ELR (cell line): ENCODE results near the gene SMYD3.

Experiments
- DNase-seq: peaks from one replicate; pipeline ENCODE4 v3.0.0-alpha.2; 2015; ENCODE audit warnings: low read depth

SMYD3 gene

DNA sequence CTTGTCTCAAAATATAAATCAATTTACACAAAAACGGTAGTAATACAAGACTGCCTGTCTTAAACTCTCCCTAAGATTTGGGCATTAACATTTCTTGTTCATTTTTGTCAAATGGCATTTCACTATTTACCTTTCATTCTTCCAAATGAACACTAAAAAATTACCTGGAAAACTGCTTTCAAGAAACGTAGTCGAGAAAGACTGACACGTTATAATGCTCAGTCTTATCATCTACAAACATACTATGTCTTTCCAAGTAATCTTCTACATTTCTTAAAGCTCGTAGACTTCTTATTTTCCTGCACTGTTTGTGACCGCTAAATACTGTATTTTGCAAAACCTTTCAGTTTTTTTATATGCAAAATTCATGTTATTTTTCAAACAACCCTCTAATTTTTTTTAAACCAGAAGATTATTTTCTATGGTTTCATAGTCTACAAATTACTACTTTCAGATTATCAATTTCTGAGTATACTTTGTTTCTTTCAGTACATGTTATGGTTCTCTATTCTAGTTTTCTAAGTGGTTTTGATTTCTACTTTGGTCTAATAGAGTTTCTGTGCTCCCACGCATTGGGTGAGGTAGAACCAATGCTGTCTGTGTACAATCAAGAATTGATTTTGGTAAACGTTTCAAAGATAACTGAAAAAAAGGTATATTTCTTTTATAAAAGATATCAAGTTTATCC is 336.4 kb downstream of the SMYD3 start:
- DNase-seq, result no peak

DNA sequence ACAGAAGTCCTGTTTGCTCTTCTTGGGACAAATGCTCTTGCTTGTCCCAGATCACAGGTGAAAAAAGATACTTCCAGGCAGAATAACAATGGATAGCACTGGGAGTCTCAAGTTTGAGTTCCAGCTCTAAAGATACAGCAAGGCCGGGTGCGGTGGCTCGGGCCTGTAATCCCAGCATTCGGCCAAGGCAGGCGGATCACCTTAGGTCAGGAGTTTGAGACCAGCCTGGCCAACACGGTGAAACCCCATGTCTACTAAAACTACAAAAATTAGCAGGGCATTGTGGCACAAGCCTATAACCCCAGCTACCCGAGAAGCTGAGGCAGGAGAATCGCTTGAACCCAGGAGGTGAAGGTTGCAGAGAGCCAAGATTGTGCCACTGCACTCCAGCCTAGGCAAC is 337.6 kb downstream of the SMYD3 start:
- DNase-seq, result no peak

DNA sequence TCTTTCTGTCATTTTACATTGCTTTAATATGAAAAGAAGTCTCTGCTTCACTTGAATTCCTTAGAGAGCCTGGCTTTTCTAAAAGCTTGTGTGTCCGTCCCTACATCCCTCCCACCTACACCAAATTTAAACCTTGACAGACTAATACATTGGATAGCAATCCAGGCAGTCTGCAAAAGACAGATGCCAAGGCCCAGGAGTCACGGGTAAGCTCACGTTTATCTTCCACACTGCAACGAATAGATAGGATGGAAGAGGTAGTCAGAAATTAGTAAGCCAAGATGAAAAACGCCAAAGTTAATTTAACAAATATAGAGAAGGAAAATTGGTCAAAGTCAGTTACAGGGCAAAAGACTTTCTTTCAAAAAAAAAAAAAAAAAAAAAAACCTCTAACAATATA is 338.1 kb downstream of the SMYD3 start:
- no peak for DNase-seq

DNA sequence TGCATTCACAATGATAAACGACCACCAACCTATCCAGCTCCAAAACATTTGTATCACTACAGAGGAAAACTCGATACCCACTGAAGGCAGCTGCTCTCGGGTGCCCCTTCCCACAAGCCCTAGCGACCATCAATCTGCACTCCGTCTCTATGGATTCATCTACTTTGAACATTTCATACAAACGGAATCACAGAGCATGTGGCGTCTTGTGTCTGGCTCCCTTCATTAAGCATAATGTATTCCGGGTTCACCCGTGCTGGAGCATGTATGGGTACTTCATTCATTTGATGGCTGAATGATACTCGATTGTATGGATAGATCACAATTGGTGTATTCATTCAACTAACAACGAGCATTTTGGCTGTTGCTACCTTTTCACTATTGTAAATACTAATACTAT is 340.2 kb downstream of the SMYD3 start:
- no peak for DNase-seq

DNA sequence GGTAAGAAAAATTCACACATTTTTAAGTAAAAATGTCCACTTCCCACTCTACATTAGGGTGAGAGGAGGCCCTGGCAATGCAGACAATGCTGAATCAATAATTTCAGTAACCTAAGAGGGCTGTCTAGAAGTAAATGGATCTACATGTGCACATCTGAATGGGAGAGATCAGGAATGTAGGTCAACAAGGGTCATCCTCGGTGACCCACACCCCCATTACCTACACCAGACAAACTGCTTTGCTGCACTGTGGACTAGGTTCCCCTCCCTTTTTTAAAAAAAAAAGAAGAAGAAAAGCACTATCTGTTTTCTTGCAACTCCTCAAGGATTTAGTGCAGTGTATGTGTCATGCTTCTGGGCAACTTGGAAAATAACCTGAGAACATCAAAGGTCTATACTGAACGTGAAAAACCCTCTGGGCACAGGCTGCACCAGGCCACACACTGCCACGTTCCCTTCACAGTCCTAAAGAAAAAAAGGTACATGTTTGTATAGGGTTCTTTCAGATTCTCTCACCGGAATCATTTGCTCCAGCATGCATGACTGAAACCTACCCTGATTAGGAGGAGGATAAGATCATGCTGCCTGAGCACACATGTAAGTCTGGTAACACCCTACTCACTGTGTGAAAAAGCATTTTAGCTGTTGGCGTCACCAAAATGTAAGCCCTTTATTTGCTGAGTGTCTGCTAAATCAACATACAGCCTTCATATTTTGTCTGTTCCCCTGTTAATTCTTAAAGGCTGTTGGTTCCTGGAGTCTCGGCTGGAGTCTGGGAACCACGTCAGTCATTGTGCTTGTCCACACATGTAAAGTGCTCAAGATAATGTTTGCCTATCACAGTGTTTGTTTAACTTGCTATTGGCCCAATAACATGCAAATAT is 341.0 kb downstream of the SMYD3 start:
- DNase-seq, result no peak

DNA sequence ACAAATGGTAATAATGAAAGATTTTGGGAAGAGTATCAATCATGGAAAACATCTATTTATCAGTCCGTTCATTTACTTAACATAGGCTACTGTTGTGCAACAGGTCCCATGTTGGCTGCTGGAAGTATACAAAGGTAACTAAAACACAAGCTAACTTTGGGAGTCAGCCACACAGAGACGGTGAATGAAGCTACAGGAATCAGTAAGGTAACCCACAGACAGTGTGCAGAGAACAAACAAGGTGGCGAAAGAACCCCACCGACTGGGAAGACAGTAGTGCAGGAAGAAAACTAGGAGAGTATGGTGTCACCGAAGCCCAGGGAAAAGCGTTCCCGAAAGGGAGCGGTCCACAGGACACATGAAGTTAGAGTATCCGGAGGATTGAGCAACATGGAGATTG is 342.3 kb downstream of the SMYD3 start:
- no peak for DNase-seq

DNA sequence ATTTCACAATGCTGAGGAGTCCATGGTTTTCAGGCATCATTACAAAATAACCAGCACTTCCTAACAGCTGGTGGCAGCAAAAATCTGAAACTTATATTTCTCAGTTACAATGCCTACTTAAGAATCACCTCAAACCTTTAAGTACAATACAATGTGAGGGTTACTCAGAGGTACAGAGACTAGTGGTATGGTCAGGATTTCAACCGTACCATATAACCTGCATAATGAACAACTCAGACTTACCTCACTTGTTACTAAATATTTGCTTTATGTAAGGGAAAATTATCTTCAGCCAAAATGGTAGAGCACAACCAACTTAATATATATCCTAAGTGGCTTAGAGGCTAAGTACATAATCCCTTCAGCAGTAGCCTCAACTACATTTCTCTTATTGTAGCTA is 344.5 kb downstream of the SMYD3 start:
- peak; percentile 25 for DNase-seq

DNA sequence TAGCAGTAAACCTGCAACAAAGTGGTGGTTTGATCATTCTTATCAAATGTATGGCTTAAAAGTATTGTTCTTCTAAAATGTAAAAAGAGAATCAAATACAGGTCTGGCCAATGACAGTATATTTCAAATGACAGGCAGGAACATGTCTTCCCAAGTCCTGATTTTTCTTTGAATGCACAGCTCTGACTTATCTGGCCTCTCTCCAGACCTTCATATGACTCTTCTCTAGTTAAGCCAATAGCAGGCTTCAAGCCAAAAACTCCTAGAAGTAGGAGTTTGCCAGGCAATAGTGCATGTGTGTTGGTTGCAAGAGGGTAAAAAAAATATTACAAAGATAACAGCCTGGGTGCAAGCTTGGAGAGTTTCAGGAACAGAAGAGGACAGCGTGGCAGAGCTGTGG is 345.5 kb downstream of the SMYD3 start:
- peak; percentile 37 for DNase-seq

DNA sequence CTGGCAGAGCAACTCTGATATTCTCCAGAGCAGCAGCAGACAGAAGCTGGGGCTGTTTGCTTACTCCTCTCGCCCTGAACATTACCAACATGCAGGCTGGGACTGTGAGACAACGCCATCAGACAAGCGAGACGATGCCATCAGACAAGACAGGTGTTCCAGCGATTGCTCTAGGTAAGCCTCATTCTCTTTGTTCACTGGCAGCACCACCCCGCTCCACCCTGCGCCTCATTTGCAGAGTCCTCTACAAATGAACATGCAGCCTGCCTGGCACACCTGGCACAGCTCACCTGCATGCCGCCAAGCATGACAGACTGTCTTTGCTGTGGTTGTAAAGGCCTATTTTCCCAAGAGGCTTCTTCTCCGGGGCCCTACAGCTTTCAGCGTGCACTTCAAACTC is 346.2 kb downstream of the SMYD3 start:
- DNase-seq, result no peak

DNA sequence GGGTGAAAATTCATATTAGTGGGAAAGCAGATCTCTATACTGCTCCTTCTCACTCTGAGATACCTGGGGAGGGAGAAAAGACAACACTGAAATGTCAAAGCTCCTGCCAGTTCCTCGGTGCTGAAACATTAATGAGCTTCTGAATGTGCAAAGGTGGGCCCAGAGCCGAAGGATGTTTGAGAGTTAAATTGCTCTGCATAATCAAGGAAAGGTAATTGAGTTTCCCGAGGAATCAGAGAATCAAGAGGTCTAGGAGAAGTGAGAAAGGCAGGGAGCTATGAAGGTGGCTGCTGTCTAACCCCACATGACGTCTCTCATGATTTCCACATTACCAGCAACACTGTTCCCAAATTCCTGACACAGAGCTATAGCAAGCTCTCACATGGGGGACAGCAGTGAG is 346.7 kb downstream of the SMYD3 start:
- no peak for DNase-seq

DNA sequence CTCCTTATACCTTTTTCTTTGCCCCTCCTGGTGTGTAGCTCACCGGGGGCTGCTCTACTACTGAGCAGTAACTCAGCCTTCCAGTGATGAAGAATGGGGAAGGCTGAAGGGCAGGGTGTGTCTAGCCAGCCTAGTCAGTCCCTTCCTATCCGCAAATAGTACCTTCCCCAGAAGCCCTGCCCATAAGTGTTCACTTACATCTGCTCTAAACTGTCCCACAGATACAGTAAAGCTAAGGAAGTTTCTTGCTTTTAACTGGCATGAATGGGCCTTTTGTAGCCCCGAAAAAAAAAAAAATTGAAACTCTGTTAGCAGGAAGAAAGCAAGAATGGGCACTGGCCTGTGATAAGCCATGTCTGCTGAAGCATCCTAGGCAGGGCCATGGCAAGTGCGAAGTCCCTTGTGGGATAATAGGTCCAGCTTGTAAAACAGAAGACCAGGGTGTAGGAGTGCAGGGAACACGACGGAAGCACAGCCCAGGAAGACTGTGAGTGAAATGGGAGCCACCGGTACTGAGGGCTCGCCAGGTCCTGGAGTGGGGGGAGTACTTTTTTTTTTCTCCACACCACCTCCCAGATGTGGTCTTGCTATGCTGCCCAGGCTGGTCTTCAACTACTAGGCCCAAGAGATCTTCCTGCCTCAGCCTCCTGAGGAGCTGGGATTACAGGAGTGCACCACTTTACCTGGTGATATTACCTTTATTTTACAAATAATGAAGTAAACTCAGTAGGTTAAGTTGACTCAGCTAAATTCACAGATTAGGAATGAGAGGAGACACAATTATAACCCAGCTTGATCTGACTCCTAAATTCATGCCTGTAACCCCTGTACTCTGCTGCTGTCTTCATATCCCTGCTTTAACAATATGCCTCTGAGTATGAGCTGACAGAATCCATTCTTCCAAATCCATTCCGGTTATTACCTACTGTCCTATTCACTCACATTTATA is 347.5 kb downstream of the SMYD3 start:
- DNase-seq, result no peak

DNA sequence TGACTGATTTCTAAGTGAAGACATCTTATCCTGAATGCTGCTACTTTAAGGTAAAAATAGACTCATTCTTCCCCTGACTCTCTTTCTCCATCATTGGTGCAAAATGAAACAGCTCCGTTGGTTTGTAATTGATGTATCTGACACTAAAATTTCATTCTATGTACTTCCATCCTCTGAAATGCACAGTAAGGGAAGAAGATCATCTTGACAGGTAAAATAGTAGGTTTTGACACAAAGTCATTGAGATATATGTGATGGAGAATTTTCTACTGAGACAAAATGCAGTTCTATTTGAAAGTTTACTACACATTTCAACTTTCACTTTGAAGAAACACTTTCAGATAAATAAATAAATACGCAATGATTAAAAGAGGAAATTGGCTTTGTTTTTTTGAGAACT is 348.9 kb downstream of the SMYD3 start:
- DNase-seq, result no peak

DNA sequence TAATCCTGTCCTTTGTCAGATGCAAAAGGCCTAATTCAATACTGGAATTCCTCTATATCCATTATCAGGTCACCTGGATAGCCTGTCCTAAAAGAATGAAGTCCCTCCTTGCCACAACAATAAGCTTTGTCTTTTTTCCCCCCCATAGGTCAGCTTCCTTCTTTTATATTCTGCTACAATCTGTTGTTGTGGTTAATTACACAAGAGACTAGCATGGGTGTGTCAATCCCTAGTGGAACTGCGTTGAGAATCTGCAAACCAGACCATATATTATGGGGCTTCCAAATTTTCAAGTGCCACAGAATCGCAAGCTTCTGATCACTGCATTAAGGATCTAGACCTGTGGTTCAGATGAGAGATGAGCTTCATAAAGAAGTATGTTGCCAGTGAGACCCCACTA is 349.6 kb downstream of the SMYD3 start:
- DNase-seq, result no peak

DNA sequence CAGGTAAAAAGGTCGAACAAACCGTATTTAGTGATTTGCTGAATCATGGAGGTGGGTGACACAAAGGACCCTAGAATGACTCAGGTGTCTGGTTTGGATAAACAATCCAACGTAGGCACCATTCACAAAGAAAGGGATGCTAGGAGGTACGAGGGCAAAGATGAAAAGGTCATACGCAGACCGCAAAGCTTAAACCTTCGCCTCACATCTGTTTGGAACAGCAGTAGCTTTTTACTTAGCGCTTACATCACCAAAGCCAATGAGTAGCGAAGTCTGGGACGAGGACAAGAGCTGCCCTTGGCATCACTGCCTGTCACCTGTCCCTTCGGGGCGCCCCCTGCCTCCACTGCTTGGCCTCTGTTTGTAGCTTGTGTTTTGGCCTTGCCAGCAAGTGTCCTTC is 350.2 kb downstream of the SMYD3 start:
- DNase-seq, result no peak

DNA sequence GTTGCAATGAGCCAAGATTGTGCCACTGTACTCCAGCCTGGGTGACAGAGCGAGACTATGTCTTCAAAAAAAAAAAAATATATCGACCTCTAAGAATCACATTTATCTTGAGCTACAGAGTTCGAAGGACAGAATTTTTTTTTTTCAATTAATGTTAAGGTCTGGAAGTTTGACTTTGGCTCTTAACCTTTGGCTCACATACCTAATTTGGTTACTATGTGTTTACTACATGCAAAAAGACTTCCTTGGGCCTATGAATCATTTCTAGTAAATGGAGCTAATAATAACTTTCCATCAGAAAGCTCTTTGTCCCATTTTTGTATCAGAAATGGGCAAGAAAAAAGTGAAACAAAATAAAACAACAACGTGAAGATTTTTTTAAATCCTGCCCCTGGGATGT is 351.2 kb downstream of the SMYD3 start:
- peak; percentile 68 for DNase-seq

DNA sequence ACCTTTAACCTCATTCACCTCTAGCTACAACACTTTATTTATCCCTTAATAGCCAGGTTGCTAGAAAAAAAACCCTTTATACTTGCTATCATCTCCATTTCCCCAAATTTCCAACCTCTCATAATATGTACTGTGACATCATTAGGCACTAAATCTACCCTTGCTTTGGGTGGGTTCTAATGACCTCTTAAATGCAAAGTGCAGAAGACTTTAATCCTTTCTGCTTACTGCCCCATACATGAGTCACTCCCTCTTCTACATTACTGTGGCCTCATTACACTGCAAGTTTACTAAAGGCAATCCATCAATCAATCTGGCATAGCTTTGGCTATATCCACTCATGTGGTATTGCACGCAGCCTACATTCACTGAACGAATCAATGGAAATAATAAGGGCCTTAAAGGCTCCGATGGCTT is 353.3 kb downstream of the SMYD3 start:
- DNase-seq, result peak; percentile 23

DNA sequence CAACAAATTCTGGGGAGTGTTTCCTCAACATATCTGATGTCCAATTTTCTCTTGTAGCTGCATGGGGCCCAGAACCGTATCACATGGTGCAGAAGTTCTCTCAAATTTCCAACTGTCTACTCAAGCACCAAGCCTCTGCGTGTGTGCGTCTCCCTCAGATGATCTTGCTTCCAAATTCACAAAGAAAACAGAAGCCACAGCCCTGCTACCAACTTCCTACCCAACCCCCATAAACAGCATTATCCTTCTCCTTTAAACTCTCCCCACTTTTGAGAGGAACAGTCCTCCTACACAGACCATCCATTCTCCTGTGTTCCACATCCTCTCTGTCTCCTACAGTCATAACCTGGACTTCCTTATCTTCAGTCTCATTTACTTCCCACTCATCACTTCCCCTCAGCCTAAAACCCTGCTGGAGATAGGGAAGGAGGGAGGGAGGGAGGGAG is 354.1 kb downstream of the SMYD3 start:
- DNase-seq, result no peak

DNA sequence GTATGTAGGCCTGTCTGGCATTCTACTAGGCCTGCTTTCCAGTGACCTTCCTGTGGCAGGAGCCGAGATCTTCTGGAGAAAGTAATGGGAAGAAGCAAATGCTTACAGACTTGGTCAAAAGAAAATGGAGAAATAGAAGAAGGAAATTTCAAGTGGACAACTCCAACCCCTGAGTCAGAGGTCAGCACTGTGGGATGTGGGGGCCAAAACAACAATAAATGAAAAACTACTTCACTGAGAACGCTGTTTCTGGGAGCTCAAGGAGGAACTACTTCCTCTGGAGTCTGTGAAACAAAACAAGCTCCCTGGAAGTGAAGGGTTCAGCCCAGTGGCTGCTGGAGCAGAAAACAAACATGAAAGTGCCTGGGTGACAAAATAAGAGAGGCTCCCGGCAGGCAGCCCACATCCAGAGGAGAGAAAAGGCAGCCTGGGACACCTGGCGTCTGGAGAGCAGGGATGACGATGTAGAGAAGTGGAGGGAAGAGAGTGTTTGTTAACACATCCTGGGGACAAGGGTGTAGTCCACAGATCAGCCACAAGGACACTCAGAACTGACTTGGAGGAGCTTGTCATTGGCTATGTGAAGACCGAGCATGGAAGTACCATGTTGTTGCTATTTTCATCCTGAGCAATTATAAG is 355.2 kb downstream of the SMYD3 start:
- no peak for DNase-seq

DNA sequence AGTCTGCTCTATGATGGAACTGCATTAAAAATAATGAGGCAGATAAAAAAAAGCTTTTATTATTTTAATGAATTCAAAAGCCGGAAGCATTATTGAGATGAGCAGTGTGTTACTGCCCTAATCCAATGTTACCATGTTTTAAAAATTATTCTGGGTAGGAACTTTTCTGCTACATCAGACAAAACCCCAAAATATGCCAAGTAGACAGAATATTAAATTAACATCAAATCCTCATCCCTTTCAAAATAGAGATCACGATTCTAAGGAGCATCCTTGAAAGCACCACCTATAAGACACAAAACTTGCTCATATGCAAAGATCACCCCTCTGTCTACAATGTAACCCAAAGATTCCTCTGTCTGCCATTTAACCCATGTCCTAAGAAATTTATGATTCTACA is 357.5 kb downstream of the SMYD3 start:
- DNase-seq, result no peak

DNA sequence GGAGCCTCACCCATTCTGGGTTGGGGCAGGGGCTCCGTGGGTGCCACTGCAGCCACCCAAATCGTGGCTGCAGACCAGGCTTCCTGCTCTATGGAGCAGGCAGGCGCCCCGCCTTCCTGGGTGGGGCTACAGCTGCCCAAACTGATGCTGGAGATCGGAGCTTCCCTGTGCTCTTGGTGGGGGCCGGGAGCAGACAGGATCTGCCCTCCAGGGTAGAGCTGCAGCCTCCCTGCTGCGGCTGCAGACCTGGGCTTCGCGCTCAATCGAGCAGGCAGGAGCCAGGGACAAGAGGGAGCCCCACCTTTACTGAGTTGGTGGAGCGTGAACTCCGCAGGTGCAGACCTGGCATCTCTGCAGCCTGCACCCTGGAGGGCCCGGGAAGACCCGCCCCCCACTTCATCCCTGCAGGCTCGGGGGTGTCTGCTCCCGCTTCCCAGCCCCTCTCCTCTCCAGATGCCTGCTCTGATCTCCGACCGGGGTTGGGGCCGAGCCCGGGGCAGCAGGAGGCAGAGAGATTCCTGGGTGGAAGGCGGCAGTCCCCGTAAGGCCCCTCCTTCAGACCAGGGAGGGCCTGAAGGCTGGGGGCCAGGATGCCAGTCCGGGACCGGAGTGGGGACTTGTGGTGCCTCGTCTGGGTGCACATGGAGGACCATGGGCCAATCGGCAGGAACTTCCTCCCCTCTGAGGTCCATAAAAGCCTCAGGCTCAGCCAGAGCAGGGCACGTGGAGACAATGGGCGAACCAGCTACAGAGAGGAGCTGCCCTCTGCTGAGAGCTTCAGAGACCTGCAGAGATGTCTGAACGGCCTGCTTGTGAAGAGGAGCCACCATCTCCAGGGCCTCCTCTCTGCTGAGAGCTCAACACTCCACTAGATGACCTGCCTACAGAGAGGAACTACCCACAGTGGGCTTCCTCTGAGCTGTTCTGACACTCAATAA is 359.3 kb downstream of the SMYD3 start:
- no peak for DNase-seq
